Measurements from ENCODE around the gene CKMT2. TPM values are rescaled to one million over a fixed set of nuclear protein-coding genes. Genes with fewer than 3 reads are reported as not detected.

The CKMT2 gene
- total RNA-seq, 4 donors from 2014 or later = 8.6 to 14.9 (median 12.9) TPM

- intact Hi-C loops (cut with DNase I) = no loop called here
Measured at GRCh38 chr5:81216152-81216551, 17.0 kb upstream of the CKMT2 start.

GRCh38 chr5:81219389-81219788 lies 13.7 kb upstream of the CKMT2 start:
- H3K4me1 ChIP-seq = no peaks in the 10 kb centered on the region
- H3K4me3 ChIP-seq = no peak overlapping the region
- no peak for DNase-seq (ENCODE audit: extremely low spot score)
- no peak overlapping the region for H3K27ac ChIP-seq (replicated peaks in 1 of 4)
- TF ChIP-seq CTCF (IDR thresholded peaks at IDR 0.05) = no peak
- TF ChIP-seq POLR2A (IDR thresholded peaks at IDR 0.05; ENCODE audit: low read depth) = no peak
- TF ChIP-seq POLR2AphosphoS5 (IDR thresholded peaks at IDR 0.05) = no peak
- TF ChIP-seq EP300 (IDR thresholded peaks at IDR 0.05) = no peak
- peaks cover 0 to 3% (median 0%) of the 10 kb centered on the region in 4 donors for H3K27me3 ChIP-seq
- 91% methylated on average over 2 of the region's 3 CpGs for WGBS
- H3K9me3 ChIP-seq = no peaks in the 10 kb centered on the region
- intact Hi-C loops (cut with DNase I) = no loop called here
- H3K36me3 ChIP-seq = peaks cover 0 to 6% (median 0%) of the 10 kb centered on the region in 4 donors

More at GRCh38 chr5:81216152-81216551, 17.0 kb upstream of the CKMT2 start:
- Histone ChIP-seq H3K27me3 (no peaks in the 10 kb centered on the region), H3K27ac (replicated peaks in 1 of 4) (no peak overlapping the region), H3K9me3 (no peaks in the 10 kb centered on the region), H3K36me3 (peaks cover 0 to 3% (median 0%) of the 10 kb centered on the region in 4 donors), H3K4me3 (no peak overlapping the region), H3K4me1 (no peaks in the 10 kb centered on the region)
- no peak for TF ChIP-seq CTCF (IDR thresholded peaks at IDR 0.05)
- TF ChIP-seq EP300 (IDR thresholded peaks at IDR 0.05) = no peak
- TF ChIP-seq POLR2AphosphoS5 (IDR thresholded peaks at IDR 0.05) = no peak
- TF ChIP-seq POLR2A (IDR thresholded peaks at IDR 0.05; ENCODE audit: low read depth) = no peak
- 80% methylated on average over 3 of the region's 3 CpGs for WGBS
- no peak for DNase-seq (ENCODE audit: extremely low spot score)

GRCh38 chr5:81222285-81222684 lies 10.8 kb upstream of the CKMT2 start:
- TF ChIP-seq POLR2A (IDR thresholded peaks at IDR 0.05; ENCODE audit: low read depth) (no peak), POLR2AphosphoS5 (IDR thresholded peaks at IDR 0.05) (no peak), EP300 (IDR thresholded peaks at IDR 0.05) (no peak), CTCF (IDR thresholded peaks at IDR 0.05) (no peak)
- intact Hi-C loops (cut with DNase I) = no loop called here
- H3K4me3 ChIP-seq = no peak overlapping the region
- no peaks in the 10 kb centered on the region for H3K4me1 ChIP-seq
- H3K27me3 ChIP-seq = peaks cover 0 to 3% (median 0%) of the 10 kb centered on the region in 4 donors
- H3K9me3 ChIP-seq = no peaks in the 10 kb centered on the region
- H3K27ac ChIP-seq (replicated peaks in 1 of 4) = no peak overlapping the region
- no peak for DNase-seq (ENCODE audit: extremely low spot score)
- H3K36me3 ChIP-seq = peaks cover 0 to 13% (median 0%) of the 10 kb centered on the region in 4 donors

GRCh38 chr5:81225463-81225862 lies 7.7 kb upstream of the CKMT2 start:
- Histone ChIP-seq H3K27me3 (peaks cover 0 to 3% (median 0%) of the 10 kb centered on the region in 4 donors), H3K36me3 (peaks cover 0 to 13% (median 0%) of the 10 kb centered on the region in 4 donors), H3K9me3 (no peaks in the 10 kb centered on the region), H3K27ac (replicated peaks in 1 of 4) (no peak overlapping the region), H3K4me1 (no peaks in the 10 kb centered on the region), H3K4me3 (no peak overlapping the region)
- DNase-seq (ENCODE audit: extremely low spot score) = no peak
- TF ChIP-seq CTCF (IDR thresholded peaks at IDR 0.05) = no peak
- no peak for TF ChIP-seq EP300 (IDR thresholded peaks at IDR 0.05)
- TF ChIP-seq POLR2A (IDR thresholded peaks at IDR 0.05; ENCODE audit: low read depth) = no peak
- TF ChIP-seq POLR2AphosphoS5 (IDR thresholded peaks at IDR 0.05) = no peak
- WGBS = 87% methylated on average over 8 of the region's 8 CpGs
- intact Hi-C loops (cut with DNase I) = no loop called here

- WGBS = 96% methylated on average over 2 of the region's 2 CpGs
- peaks cover 0 to 3% (median 0%) of the 10 kb centered on the region in 4 donors for H3K27me3 ChIP-seq
- no peaks in the 10 kb centered on the region for H3K4me1 ChIP-seq
- H3K27ac ChIP-seq (replicated peaks in 1 of 4) = no peak overlapping the region
- no peaks in the 10 kb centered on the region for H3K9me3 ChIP-seq
- TF ChIP-seq POLR2A (IDR thresholded peaks at IDR 0.05; ENCODE audit: low read depth) (no peak), POLR2AphosphoS5 (IDR thresholded peaks at IDR 0.05) (no peak), CTCF (IDR thresholded peaks at IDR 0.05) (no peak), EP300 (IDR thresholded peaks at IDR 0.05) (no peak)
- intact Hi-C loops (cut with DNase I) = no loop called here
- no peak for DNase-seq (ENCODE audit: extremely low spot score)
- peaks cover 0 to 10% (median 0%) of the 10 kb centered on the region in 4 donors for H3K36me3 ChIP-seq
- H3K4me3 ChIP-seq = no peak overlapping the region
Measured at GRCh38 chr5:81226286-81226685, 6.8 kb upstream of the CKMT2 start.
